WI38 (cell line): ENCODE results near the gene EEF2.

Source experiments
- H3K4me3 ChIP-seq: 2 replicates; pipeline ENCODE4 v1.5.1; 2011; ENCODE audit warnings: low read depth, mild to moderate bottlenecking, control low read depth, low read length
- CTCF ChIP-seq: IDR thresholded peaks from 2 replicates; pipeline ENCODE4 v1.5.1; 2012; ENCODE audit warnings: low read depth, mild to moderate bottlenecking, control low read depth, low read length

Gene EEF2

GRCh38 chr19:3981373-3981735 is 3.9 kb downstream of the EEF2 start:
- no peak for TF ChIP-seq CTCF
- no peak overlapping the region for H3K4me3 ChIP-seq

DNA sequence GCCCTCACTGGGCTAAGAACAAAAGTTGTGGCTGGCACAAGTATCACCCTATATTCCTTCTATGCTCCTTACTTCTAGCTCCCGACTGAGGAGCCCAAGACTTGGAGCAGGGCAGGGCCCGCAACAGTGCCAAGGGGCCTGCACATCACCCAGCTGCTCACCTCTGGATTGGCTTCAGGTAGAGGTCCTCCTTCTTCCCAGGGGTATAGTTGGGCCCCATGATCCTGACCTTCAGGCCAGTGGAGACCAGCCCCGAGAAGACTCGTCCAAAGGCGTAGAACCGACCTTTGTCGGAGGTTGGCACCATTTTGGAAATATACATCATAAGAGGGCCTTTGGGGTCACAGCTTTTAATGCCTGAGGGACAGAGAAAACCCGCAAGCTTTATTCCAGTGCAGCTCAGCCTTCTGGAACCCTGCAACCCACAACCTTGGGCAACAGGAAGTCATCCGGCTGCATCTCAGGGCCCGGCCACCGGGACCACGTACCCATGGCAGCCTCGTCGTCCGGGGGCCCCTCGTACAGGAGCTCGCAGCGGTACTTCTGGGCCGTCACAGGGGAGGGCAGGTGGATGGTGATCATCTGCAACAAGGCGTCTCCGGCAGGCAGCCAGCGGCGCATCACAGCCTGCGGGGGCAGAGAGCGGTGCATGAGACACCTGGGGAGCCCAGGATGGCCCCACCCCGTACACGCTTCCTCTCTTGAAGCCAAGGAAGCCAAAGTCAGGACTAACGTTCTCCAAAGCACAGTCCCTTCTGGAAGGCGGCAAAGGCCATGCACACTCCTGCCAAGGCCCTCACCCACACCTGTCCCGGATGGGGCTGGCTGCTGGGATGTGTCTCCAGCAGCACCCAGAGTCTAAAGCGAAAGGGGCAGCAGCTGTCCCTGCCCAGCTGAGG is 4.7 kb downstream of the EEF2 start:
- H3K4me3 ChIP-seq, result no peak overlapping the region
- no peak for TF ChIP-seq CTCF

GRCh38 chr19:3979674-3980352 is 5.5 kb downstream of the EEF2 start:
- no peak overlapping the region for H3K4me3 ChIP-seq
- no peak for TF ChIP-seq CTCF

DNA sequence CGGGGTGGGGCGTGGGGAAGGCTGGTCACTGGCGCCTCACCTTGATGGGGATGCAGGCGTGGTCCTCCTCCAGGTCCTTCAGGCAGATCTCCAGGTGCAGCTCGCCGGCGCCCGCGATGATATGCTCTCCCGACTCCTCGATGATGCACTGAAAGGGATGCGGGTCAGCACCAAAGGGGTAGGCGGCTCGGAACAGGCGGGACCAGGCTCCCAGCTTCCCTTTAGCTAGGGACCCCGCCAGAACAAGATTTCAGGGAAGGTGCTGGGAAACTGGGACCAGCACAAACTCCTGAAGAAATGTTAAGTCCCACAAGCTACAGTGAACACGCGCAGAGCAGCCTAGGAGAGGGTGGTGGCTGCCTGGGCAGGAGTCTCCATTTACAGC is 6.0 kb downstream of the EEF2 start:
- H3K4me3 ChIP-seq, result no peak overlapping the region
- TF ChIP-seq CTCF, result no peak

- H3K4me3 ChIP-seq, result no peak overlapping the region
- TF ChIP-seq CTCF, result no peak
These were observed 7.1 kb downstream of the EEF2 start for GRCh38 chr19:3978145-3978544.

DNA sequence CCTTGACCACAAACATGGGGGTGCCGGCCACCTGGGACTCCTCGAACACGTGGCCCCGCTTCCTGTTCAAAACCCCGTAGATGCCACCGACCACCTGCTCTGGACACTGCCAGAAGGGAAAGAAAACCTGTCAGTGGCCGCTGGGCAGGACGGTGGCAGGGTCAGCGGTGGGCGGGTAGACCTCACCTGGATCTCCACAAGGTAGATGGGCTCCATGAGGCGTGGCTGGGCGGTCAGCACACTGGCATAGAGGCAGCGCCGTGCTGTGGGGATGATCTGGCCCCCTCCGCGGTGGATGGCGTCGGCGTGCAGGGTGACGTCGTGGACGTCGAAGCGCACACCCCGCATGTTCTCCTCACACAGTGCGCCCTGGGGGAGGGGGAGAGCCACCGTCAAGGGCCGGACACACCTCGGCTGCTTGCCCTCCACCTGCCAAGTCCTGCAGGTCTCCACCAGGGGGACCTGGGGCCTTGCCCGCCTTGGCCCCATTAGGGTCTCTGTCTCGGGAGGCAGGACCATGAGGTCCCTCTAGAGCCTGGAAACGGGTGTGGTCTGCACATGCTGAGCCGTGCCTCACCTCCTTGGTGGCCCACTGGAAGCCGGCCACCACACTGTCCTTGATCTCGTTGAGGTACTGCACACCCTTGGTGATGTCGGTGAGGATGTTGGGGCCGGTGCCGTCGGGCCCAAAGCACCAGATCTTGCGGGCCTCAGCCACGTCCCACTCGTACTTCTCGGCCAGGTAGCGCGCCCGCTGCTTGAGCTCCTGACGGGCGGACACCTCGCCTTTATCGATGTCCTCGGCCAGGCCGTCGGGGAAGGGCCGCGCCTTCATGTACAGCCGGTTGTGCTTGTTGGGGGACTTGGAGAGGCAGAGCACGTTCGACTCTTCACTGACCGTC is 7.8 kb downstream of the EEF2 start:
- no peak overlapping the region for H3K4me3 ChIP-seq
- no peak for TF ChIP-seq CTCF
